ENCODE results near the gene ELMO1.

Gene ELMO1

DNA sequence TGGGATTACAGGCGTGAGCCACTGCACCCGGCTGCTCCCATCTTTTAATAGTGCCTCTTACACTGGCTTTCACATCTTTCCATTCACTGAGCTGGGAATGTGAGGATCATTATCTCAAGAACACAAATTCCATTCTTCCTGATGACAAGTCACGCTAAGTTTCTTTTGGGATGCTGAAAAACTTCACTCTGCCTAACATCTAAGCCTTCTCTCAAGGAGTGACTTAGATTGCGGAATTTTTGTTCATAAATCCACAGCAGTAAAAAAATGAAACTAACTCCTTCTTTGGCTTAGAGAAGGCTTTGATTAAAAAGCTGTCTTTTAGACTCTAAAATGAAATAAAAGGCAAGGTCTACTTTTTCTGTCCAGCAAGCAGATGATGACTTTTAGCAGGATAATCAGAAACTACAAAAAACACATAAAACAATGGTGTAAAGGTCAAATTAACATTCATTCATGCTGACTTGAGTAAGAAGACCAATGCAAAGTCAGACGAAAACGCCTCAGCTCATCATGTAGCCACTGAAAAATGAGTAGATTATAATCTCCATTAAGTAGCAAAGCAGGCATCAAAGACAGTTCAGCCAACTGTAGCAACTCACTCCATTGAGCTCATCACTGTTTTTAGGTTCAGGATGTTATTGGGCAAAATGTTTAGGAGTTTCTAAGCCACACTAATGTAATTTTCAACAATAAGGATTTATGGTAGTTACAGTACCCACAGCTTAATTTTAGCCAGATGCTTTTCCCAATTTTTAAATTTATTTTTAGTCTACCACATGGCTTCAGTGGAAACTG lies 178.8 kb downstream of the ELMO1 start:
- Mint-ChIP-seq H3K27ac (no peak overlapping the region), H3K9me3 (no peaks in the 10 kb centered on the region), H3K4me3 (no peak overlapping the region), H3K36me3 (ENCODE audit: low read depth) (peaks cover 31% of the 10 kb centered on the region), H3K27me3 (no peaks in the 10 kb centered on the region), H3K4me1 (ENCODE audit: low read depth) (peaks cover 21% of the 10 kb centered on the region)
- intact Hi-C loops (cut with micrococcal nuclease): no loop called here

DNA sequence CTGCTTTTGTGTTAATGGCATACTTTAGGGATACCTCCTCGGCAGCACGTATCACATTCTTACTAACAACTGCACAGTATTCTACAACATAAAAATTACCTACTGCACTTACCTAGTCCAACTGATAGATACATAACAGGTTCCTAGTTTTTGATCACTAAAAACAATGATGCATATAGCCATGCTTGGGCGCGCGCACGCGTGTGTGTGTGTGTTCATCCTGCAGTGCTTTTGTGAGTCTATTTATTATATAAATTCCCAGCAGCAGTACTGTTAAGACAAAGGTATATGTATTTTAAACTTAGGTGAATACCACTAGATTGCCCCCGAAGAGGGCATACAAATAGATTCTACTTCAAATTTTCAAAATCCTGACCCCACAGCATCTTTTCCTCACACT lies 181.4 kb downstream of the ELMO1 start:
- Mint-ChIP-seq H3K4me1 (ENCODE audit: low read depth) (peaks cover 16% of the 10 kb centered on the region), H3K4me3 (no peak overlapping the region), H3K27me3 (no peaks in the 10 kb centered on the region), H3K27ac (no peak overlapping the region), H3K36me3 (ENCODE audit: low read depth) (peaks cover 44% of the 10 kb centered on the region), H3K9me3 (no peaks in the 10 kb centered on the region)
- intact Hi-C loops (cut with micrococcal nuclease): no loop called here

DNA sequence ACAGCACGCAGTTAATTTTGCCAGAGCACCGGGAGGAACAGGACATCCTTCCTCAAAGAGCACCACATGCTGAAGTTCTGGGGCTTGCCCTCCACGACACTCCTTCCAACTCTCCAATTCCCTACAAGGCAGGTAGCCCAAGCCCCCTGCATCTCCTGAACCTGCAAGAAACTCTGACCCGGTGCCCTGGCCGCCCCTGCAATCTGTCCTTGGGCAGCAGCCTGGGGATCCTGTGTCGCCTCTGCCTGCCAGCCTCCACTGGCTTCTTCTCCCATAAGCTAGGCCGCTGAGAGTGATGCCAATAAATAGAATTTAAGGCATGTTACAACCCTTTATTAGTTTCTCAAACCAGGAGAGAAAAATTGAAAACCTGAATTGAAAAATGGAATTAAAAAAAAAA lies 182.8 kb downstream of the ELMO1 start:
- H3K4me1 Mint-ChIP-seq (ENCODE audit: low read depth): peaks cover 21% of the 10 kb centered on the region
- H3K36me3 Mint-ChIP-seq (ENCODE audit: low read depth): peaks cover 38% of the 10 kb centered on the region
- H3K27ac Mint-ChIP-seq: peak overlapping the region; percentile 21
- intact Hi-C loops (cut with micrococcal nuclease): no loop called here
- H3K9me3 Mint-ChIP-seq: no peaks in the 10 kb centered on the region
- H3K27me3 Mint-ChIP-seq: no peaks in the 10 kb centered on the region
- no peak overlapping the region for H3K4me3 Mint-ChIP-seq

DNA sequence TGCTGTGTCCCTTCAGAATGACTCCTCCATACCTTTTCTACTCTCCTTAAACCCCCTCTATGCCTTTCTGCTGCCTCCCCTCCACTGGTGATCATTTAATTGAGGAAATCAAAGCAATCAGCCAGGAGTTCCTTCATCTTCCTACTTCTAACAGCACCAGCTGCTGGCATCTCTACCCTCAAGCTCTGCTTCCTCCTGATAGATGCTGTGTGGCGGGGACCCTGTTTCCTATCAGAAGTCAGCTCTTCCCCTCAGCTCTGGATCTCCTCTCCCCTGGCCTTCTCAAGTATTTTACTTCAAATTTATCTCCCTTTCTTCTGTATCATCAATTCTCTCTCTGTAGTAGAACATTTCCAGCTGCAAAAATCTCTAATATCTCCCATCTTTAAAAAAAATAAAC lies 183.7 kb downstream of the ELMO1 start:
- peaks cover 29% of the 10 kb centered on the region for H3K36me3 Mint-ChIP-seq (ENCODE audit: low read depth)

DNA sequence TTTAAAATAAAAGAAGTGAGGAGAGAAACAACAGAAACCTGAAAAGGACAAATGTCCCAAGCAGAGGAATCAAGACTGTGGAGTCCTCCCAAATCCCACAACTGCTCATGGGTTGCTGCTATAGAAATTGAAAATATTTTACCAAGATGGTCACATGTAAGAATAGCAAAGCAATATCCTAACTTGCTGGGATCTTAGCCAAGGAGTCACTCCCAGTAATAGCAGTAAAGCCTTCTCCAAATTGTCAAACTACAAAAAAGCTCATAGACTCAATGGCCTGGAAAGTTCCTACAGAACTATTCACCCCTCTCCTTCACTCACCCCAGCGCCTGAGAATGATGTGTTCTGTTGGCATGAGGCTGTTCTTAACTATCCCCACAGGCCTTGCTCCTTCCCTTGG lies 186.5 kb downstream of the ELMO1 start:
- H3K27me3 Mint-ChIP-seq: no peaks in the 10 kb centered on the region
- H3K4me3 Mint-ChIP-seq: no peak overlapping the region
- H3K9me3 Mint-ChIP-seq: no peaks in the 10 kb centered on the region
- peaks cover 35% of the 10 kb centered on the region for H3K36me3 Mint-ChIP-seq (ENCODE audit: low read depth)
- peaks cover 43% of the 10 kb centered on the region for H3K4me1 Mint-ChIP-seq (ENCODE audit: low read depth)
- H3K27ac Mint-ChIP-seq: no peak overlapping the region
- intact Hi-C loops (cut with micrococcal nuclease): no loop called here

More for the DNA sequence above, 183.7 kb downstream of the ELMO1 start:
- H3K27me3 Mint-ChIP-seq: no peaks in the 10 kb centered on the region
- intact Hi-C loops (cut with micrococcal nuclease): no loop called here
- H3K4me3 Mint-ChIP-seq: no peak overlapping the region
- H3K4me1 Mint-ChIP-seq (ENCODE audit: low read depth): peaks cover 29% of the 10 kb centered on the region
- no peaks in the 10 kb centered on the region for H3K9me3 Mint-ChIP-seq
- peak overlapping the region; percentile 21 for H3K27ac Mint-ChIP-seq

DNA sequence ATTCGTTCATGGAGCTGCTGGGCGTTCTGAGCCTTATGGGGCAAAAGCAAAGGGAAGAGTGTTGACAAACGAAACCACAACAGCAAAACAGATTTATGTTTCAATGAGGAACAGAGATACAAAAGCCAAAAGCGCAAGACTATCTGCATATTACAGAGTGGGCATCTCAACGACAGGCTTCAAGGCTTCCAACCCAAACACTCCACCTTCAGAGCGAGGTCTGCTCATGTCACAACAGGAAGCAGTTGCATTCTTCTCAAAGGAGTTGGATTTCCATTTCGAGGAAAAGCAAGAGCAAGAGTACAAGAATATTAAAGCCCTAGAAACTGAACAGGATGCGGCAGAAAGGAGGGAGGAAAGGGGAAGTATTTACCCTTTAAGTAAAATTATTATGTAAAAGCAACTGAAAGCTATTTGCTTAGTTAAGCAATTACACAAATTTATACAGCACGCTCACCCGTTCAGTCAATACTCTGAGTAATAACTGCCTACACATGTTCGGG lies 189.3 kb downstream of the ELMO1 start:
- Mint-ChIP-seq H3K27ac (peak overlapping the region; percentile 77), H3K9me3 (no peaks in the 10 kb centered on the region), H3K4me1 (ENCODE audit: low read depth) (peaks cover 32% of the 10 kb centered on the region), H3K36me3 (ENCODE audit: low read depth) (peaks cover 59% of the 10 kb centered on the region), H3K4me3 (peak overlapping the region; percentile 55), H3K27me3 (no peaks in the 10 kb centered on the region)
- intact Hi-C loops (cut with micrococcal nuclease): no loop called here

DNA sequence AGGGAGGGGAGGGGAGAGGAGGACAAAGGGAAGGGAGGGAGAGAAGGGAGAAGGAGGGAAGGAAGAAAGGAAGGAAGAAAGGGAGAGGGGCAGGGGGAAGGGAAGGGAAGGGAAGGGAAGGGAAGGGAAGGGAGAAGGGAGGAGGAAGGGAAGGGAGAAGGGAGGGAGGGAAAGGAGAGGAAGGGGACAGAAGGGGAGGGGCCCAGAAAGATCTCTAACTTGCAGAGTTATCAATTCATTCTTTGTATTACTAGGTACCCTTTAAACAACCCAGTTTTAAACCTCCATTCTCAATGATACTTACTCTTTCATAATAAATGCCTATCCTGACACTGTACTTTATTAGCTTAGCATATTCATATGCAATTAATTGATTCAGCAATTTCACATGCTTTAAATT lies 192.0 kb downstream of the ELMO1 start:
- no peak overlapping the region for H3K27ac Mint-ChIP-seq
- H3K36me3 Mint-ChIP-seq (ENCODE audit: low read depth): peaks cover 65% of the 10 kb centered on the region
- H3K27me3 Mint-ChIP-seq: no peaks in the 10 kb centered on the region
- intact Hi-C loops (cut with micrococcal nuclease): no loop called here
- H3K9me3 Mint-ChIP-seq: no peaks in the 10 kb centered on the region
- no peak overlapping the region for H3K4me3 Mint-ChIP-seq
- H3K4me1 Mint-ChIP-seq (ENCODE audit: low read depth): peaks cover 41% of the 10 kb centered on the region

DNA sequence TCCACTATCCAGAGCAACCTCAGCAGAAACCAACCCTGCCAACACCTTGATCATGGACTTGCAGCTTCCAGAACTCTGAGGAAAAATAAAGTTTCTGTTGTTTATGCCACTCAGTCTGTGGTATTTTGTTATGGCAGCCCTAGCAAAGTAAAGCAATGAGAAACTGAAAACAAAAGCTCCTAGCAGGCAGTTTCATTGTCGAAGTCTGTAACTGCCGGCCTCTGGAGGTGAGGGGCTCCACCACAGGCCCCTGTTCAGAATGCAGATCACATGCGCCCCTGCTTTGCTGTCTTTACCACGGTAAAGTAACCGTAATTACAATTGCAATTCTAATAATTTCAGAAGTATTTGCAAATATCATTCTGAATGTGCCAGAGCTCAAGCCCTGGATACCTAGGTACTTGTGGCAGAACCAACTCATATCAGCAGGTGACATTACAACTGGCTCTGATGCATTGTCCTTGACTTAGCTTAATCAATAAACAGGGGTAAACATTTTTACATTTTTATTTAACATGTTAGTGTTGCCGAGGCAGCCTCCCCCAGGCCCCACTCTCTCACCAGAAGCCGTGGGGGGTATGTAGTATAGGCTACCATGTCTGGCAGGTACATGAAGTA lies 193.2 kb downstream of the ELMO1 start:
- intact Hi-C loops (cut with micrococcal nuclease): no loop called here
- no peak overlapping the region for H3K27ac Mint-ChIP-seq
- H3K27me3 Mint-ChIP-seq: no peaks in the 10 kb centered on the region
- no peaks in the 10 kb centered on the region for H3K9me3 Mint-ChIP-seq
- peaks cover 41% of the 10 kb centered on the region for H3K4me1 Mint-ChIP-seq (ENCODE audit: low read depth)
- no peak overlapping the region for H3K4me3 Mint-ChIP-seq
- H3K36me3 Mint-ChIP-seq (ENCODE audit: low read depth): peaks cover 65% of the 10 kb centered on the region

DNA sequence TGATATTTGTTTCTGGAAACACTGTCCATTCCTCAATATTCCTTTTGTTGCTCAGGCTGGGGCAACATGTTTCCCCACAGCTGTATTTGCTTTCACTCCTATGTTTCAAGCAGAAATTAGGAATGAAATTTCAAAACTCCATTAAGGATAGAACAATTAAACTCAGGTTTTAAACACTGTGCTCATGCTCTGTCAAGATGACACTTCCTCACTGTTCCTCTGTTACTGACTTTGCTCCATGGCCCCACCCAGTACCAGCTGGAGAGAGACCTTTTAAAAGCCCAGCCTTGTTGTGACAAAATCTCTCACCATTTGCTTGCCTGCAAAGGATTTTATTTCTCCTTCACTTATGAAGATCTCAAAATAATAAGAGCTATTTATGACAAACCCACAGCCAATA lies 197.4 kb downstream of the ELMO1 start:
- Mint-ChIP-seq H3K27ac (peak overlapping the region; percentile 36), H3K4me1 (ENCODE audit: low read depth) (peaks cover 40% of the 10 kb centered on the region), H3K36me3 (ENCODE audit: low read depth) (peaks cover 47% of the 10 kb centered on the region), H3K9me3 (no peaks in the 10 kb centered on the region), H3K4me3 (no peak overlapping the region), H3K27me3 (no peaks in the 10 kb centered on the region)
- intact Hi-C loops (cut with micrococcal nuclease): no loop called here

DNA sequence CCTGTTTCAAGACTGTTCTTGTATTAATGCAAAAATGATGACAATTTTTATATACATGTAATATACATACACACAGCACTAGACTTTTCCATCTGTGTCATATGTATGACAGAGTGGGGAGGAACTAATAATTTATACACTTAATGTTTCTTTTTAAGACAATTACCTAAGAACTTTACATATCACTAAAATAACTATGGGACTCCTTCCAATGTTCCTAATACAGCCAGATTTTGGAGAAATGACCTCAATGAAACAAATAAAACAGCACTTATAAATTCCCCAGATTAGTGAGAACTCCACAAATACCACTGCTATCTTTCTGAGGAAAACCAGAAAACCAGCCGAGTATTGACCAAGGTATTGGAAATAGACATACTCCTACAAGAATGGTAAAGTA lies 199.4 kb downstream of the ELMO1 start:
- Mint-ChIP-seq H3K4me3 (no peak overlapping the region), H3K36me3 (ENCODE audit: low read depth) (peaks cover 44% of the 10 kb centered on the region), H3K27ac (no peak overlapping the region), H3K9me3 (no peaks in the 10 kb centered on the region), H3K27me3 (no peaks in the 10 kb centered on the region), H3K4me1 (ENCODE audit: low read depth) (peaks cover 50% of the 10 kb centered on the region)
- intact Hi-C loops (cut with micrococcal nuclease): no loop called here

DNA sequence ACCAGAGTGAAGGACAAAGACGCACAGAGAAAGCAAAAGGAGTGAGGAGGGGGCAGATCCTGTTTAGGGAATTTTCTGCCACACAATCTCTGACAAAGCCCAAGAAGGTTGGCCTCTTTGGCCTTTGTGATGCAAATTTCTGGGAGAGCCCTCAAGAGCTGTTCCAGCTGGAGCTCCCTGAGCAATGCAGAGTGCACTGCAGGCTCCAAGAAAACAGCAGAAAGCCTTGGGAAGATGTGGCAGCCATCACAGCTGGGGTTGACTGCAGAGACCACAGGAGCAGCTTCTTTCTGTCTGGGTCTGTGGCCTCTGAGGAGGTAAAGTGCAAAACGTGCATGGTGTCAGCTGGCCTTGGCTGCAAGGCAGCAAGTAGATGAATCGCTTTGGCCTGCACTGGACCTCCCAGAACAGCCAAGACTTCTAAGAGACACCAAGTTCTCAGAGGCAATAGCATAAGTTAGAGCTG lies 200.2 kb downstream of the ELMO1 start:
- no peak overlapping the region for H3K4me3 Mint-ChIP-seq
- no peaks in the 10 kb centered on the region for H3K27me3 Mint-ChIP-seq
- no peak overlapping the region for H3K27ac Mint-ChIP-seq
- intact Hi-C loops (cut with micrococcal nuclease): no loop called here
- H3K4me1 Mint-ChIP-seq (ENCODE audit: low read depth): peaks cover 50% of the 10 kb centered on the region
- H3K36me3 Mint-ChIP-seq (ENCODE audit: low read depth): peaks cover 37% of the 10 kb centered on the region
- H3K9me3 Mint-ChIP-seq: no peaks in the 10 kb centered on the region

DNA sequence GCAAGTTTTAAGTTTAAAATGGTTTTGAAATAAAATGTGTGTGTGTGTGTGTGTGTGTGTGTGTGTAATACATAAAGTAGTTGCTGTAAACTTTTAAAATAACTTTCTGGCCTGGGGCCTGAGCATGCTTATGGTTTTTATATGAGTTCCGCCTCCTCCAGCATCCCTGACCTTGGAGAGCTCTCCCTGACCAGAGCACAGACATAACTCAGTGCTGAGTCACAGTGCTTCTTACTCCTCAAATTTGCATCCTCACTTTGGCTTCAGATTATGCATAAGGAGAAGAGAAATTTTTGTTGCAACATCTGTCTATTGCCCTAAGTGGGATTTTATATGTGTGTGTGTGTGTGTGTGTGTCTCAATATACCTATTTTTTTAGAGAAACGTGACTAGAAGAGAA lies 200.8 kb downstream of the ELMO1 start:
- Mint-ChIP-seq H3K4me3 (no peak overlapping the region), H3K27me3 (no peaks in the 10 kb centered on the region), H3K27ac (no peak overlapping the region), H3K36me3 (ENCODE audit: low read depth) (peaks cover 31% of the 10 kb centered on the region), H3K4me1 (ENCODE audit: low read depth) (peaks cover 50% of the 10 kb centered on the region), H3K9me3 (no peaks in the 10 kb centered on the region)
- intact Hi-C loops (cut with micrococcal nuclease): no loop called here

DNA sequence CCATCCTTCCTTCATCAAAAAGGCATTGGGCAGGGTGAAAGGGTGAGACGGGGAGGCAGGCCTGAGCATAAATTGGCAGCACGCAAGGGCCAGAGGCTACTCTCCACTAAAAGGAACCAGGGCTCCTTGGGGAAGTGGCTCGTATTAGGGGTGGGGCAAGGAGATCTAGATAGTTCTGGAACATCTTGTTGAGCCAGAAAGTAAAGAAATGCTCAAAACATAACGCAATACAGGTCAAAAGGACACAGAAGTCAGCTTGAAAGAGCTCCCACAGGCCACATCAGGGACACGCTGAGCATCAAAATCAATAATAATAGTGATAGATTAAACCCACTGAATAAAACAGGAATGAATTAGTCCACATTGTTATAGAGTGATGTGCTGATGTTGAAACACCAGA lies 203.1 kb downstream of the ELMO1 start:
- no peak overlapping the region for H3K4me3 Mint-ChIP-seq
- H3K9me3 Mint-ChIP-seq: no peaks in the 10 kb centered on the region
- H3K4me1 Mint-ChIP-seq (ENCODE audit: low read depth): peaks cover 31% of the 10 kb centered on the region
- H3K36me3 Mint-ChIP-seq (ENCODE audit: low read depth): peaks cover 34% of the 10 kb centered on the region
- H3K27me3 Mint-ChIP-seq: no peaks in the 10 kb centered on the region
- intact Hi-C loops (cut with micrococcal nuclease): no loop called here
- no peak overlapping the region for H3K27ac Mint-ChIP-seq

DNA sequence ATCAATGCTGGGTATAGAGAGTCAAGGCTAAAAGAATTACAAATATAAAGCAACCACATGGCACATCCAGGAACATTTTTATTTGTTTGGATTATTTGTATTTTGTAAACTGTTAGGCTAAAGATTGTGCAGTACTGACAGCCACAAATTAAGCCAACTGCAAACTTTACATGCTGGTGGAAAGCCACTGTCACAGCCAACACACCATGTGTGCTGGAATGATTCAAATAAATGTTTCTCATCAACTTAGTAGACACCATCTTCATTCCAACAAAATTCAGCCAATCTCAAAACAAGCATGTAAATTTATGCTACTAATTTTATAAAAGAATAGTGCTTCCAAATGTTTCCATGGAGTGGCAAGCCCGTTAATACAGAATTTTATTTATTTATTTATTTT lies 211.8 kb downstream of the ELMO1 start:
- no peak overlapping the region for H3K27ac Mint-ChIP-seq
- no peak overlapping the region for H3K4me3 Mint-ChIP-seq
- peaks cover 15% of the 10 kb centered on the region for H3K4me1 Mint-ChIP-seq (ENCODE audit: low read depth)

More for the DNA sequence above, 211.8 kb downstream of the ELMO1 start:
- intact Hi-C loops (cut with micrococcal nuclease): loop anchor here (5.0 to 10.0 kb wide), 3 partner anchors 118 to 598 kb away; no protein-coding TSS in a partner anchor
- H3K36me3 Mint-ChIP-seq (ENCODE audit: low read depth): peaks cover 22% of the 10 kb centered on the region
- no peaks in the 10 kb centered on the region for H3K9me3 Mint-ChIP-seq
- H3K27me3 Mint-ChIP-seq: no peaks in the 10 kb centered on the region
